Amygdala (tissue), 56 donors: Measurements from ENCODE around the gene NOL4.

ENCODE experiments used
- DNase-seq, 56 donors: peaks; one replicate each; lab custom pipeline; 2025; lab: John Stamatoyannopoulos, UW

NOL4 gene

DNA sequence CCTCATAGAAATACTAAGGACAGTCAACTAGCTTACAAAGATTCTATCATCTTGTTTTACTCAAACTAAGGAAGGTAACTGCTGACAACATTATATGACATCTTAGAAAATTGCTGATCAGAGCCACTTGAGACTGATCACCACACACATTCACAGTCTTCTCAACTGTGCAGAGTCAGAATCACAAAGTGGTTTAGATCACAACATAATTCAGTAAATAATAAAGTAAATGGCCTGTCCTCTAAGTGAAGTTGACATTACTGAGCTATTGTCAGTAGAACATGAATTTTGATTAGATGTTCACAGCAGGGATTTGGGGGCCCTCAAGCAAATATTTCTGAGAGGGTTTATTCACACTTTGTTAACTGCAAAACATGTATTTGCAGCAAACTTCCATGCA lies 28.5 kb downstream of the NOL4 start:
- DNase-seq: no peak

DNA sequence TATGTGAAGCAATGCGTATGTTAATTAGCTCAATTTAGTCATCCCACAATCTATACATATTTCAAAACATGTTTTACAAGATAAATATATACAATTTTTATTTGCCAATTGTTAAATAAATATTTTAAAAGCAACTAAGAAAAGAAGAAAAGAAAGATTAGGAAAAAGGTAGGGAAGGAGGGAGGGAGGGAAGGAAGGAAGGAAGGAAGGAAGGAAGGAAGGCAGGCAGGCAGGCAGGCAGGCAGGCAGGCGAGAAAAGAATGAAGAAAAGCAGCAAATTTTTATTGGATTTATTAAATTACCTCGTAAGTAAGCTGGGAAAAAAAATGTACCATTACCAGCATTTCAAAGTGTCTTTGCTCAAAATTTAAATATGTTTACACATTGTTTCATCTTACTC lies 30.5 kb downstream of the NOL4 start:
- no peak for DNase-seq

DNA sequence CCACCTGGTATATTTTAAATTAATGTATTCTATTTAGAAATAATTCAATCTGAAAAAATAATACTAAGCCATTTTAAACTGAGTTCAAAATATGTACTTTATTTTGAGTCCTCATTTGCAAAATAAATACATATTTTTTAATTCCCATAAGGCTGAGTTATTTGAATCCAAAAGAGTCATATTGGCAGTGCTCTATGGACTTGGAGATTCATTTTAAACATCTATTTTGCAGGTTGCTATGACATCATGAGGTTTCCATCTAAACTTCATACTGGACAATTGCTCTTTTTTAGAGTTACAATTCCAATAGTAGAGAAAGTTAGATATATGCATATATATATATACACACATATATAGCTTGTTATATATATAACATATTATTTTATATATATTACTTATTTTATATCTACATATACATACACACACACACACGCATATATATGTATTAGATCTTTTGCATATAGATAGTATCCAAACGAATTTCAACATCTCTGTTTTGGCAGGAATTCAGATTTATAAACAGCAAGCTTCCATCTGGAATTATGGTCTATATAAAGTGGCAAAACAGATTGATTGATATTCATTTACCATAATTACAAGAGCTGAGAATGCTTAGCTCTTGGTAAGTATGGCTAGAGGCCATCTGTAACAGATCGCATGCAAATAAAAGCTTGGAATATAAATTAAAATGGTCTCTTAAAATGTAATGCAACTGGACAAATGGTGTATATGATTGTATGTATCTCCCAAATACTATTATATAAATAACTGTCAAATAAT lies 34.9 kb downstream of the NOL4 start:
- no peak for DNase-seq
